ENCODE results near the gene TMEM260. TPM values are rescaled to one million over a fixed set of nuclear protein-coding genes. Genes with fewer than 3 reads are reported as not detected.

The TMEM260 gene
- total RNA-seq, 1 donor from 2014 or later: 23.8 TPM

GRCh38 chr14:56630707-56631106, 51.1 kb downstream of the TMEM260 start:
- Histone ChIP-seq H3K4me1 (no peaks in the 10 kb centered on the region), H3K27ac (no peak overlapping the region), H3K27me3 (ENCODE audit: low read depth) (no peaks in the 10 kb centered on the region), H3K4me3 (no peak overlapping the region), H3K36me3 (peaks cover 44% of the 10 kb centered on the region), H3K9me3 (peaks cover 13% of the 10 kb centered on the region)
- ATAC-seq: no peak
- intact Hi-C loops (cut with DNase I): no loop called here
- DNase-seq: no peak
- TF ChIP-seq, protein P1, sequence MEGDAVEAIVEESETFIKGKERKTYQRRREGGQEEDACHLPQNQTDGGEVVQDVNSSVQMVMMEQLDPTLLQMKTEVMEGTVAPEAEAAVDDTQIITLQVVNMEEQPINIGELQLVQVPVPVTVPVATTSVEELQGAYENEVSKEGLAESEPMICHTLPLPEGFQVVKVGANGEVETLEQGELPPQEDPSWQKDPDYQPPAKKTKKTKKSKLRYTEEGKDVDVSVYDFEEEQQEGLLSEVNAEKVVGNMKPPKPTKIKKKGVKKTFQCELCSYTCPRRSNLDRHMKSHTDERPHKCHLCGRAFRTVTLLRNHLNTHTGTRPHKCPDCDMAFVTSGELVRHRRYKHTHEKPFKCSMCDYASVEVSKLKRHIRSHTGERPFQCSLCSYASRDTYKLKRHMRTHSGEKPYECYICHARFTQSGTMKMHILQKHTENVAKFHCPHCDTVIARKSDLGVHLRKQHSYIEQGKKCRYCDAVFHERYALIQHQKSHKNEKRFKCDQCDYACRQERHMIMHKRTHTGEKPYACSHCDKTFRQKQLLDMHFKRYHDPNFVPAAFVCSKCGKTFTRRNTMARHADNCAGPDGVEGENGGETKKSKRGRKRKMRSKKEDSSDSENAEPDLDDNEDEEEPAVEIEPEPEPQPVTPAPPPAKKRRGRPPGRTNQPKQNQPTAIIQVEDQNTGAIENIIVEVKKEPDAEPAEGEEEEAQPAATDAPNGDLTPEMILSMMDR (IDR thresholded peaks at IDR 0.05): no peak

- no peaks in the 10 kb centered on the region for H3K4me1 ChIP-seq
- no peaks in the 10 kb centered on the region for H3K27me3 ChIP-seq (ENCODE audit: low read depth)
- no peak overlapping the region for H3K4me3 ChIP-seq
- peaks cover 58% of the 10 kb centered on the region for H3K36me3 ChIP-seq
- H3K9me3 ChIP-seq: peaks cover 13% of the 10 kb centered on the region
- DNase-seq (no peak), ATAC-seq (no peak)
- intact Hi-C loops (cut with DNase I): no loop called here
- H3K27ac ChIP-seq: no peak overlapping the region
- TF ChIP-seq, protein P1 (IDR thresholded peaks at IDR 0.05): no peak
These were observed 52.6 kb downstream of the TMEM260 start for GRCh38 chr14:56632195-56632594.

GRCh38 chr14:56633544-56633943, 53.9 kb downstream of the TMEM260 start:
- H3K27me3 ChIP-seq (ENCODE audit: low read depth): no peaks in the 10 kb centered on the region
- no peaks in the 10 kb centered on the region for H3K4me1 ChIP-seq
- H3K27ac ChIP-seq: no peak overlapping the region
- ATAC-seq (no peak), DNase-seq (no peak)
- TF ChIP-seq, protein P1 (IDR thresholded peaks at IDR 0.05): no peak
- H3K9me3 ChIP-seq: peaks cover 13% of the 10 kb centered on the region
- intact Hi-C loops (cut with DNase I): no loop called here
- H3K36me3 ChIP-seq: peaks cover 64% of the 10 kb centered on the region
- H3K4me3 ChIP-seq: no peak overlapping the region

- Histone ChIP-seq H3K9me3 (peaks cover 6% of the 10 kb centered on the region), H3K4me1 (no peaks in the 10 kb centered on the region), H3K36me3 (peaks cover 79% of the 10 kb centered on the region), H3K27ac (no peak overlapping the region), H3K4me3 (no peak overlapping the region), H3K27me3 (ENCODE audit: low read depth) (no peaks in the 10 kb centered on the region)
- DNase-seq (no peak), ATAC-seq (no peak)
- TF ChIP-seq, protein P1 (IDR thresholded peaks at IDR 0.05): no peak
- intact Hi-C loops (cut with DNase I): no loop called here
These were observed 55.4 kb downstream of the TMEM260 start for GRCh38 chr14:56635041-56635440.

DNA sequence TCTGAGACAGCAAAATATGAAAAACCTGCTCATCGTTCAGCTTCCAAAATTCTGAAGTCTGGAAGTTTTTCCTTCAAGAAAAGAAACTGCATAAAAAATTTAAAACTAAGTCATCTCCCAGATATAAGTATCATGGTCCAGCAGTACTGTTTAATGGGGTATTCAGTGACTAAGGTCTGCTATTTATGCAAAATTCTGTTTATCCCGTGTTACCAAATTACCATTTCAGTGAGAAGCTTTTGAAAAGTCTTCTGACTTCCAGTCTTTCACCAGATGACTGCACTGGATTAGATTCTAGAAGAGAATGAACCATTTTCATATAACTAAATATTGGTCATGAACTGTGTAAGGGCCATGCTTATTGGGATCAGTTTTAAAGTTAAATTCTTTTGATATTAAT, 67.9 kb downstream of the TMEM260 start:
- no peak for ATAC-seq
- DNase-seq: no peak
- no peak overlapping the region for H3K4me3 ChIP-seq
- TF ChIP-seq, protein P1 (IDR thresholded peaks at IDR 0.05): no peak
- H3K27ac ChIP-seq: no peak overlapping the region
- H3K9me3 ChIP-seq: no peaks in the 10 kb centered on the region
- peaks cover 11% of the 10 kb centered on the region for H3K36me3 ChIP-seq
- H3K27me3 ChIP-seq (ENCODE audit: low read depth): no peaks in the 10 kb centered on the region
- no peaks in the 10 kb centered on the region for H3K4me1 ChIP-seq
- intact Hi-C loops (cut with DNase I): no loop called here

Measured in lower lobe of right lung (tissue), 2 donors.